ENCODE data around the gene EHD1. TPM values are rescaled to one million over a fixed set of nuclear protein-coding genes. Genes with fewer than 3 reads are reported as not detected.

The EHD1 gene
- total and polyA plus RNA-seq, 2 of the 4 experiments (the other 2 are of a cell fraction): 107 to 209 TPM

DNA sequence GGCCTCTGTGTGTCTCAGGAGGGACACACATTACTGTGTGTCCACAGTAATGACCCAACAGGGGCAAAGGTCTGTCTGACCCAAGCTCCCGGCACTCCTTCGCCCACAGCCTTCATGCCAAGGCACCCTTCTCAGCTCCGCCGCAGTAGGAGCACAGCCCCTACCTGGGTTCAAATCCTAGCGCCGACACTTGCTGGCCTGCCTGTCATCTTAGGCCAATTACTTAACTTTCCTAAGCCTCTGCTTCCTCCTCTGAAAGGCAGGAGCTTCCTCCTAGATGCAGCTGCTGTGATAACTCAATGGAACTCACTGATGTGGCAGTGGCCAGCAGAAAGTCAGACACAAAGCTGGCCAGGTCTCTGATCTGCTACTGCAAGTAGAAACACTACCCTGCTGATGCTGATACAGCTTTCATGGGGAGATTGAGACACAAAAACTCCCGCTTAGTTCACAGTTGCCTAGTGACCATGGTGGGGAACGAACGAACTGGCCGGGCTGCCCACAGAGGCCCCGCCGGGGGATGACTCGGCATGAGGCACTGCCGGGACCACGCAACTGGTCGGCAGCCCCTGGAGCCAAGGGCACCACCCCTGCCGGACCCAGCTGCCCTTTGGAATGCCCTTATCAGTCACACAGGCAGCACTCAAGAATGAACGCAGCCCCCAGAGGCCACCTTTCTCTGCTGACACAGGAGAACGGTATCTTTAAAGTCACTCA lies 8.1 kb downstream of the EHD1 start:
- no peak overlapping the region for H4K5ac ChIP-seq (ENCODE audit: low read depth, low read length)
- H3K27ac ChIP-seq (ENCODE audit: insufficient read depth, low read length): peak overlapping the region; percentile 67
- no TSS peak for BruUV-seq (replicated peaks)
- H3K9me3 ChIP-seq (ENCODE audit: control insufficient read depth, insufficient read depth, low read length): no peaks in the 10 kb centered on the region
- no peaks in the 10 kb centered on the region for H3K27me3 ChIP-seq (ENCODE audit: control insufficient read depth, insufficient read depth, low read length)
- H2BK5ac ChIP-seq (ENCODE audit: low read depth, low read length, poor library complexity, severe bottlenecking): peak overlapping the region; percentile 67
- H2BK120ac ChIP-seq (ENCODE audit: low read depth, low read length): peak overlapping the region; percentile 86
- peak overlapping the region; percentile 32; the same call in 1 of the 2 replicates for H2BK20ac ChIP-seq (ENCODE audit: low read depth, low read length)
- ChIA-PET CTCF (interaction anchor here (1.0 kb wide), 1 partner anchor 18 kb away, joined by 3 read pairs; no protein-coding TSS in a partner anchor), POLR2A (ENCODE audit: unreplicated experiment) (no interaction called here)
- peak overlapping the region; percentile 20 for H3K56ac ChIP-seq (ENCODE audit: extremely low read depth, insufficient read depth, low read length)
- peak overlapping the region; percentile 82 for H3K14ac ChIP-seq (replicated peaks; ENCODE audit: low read depth, low read length)
- in situ Hi-C loops (cut with MboI; ENCODE audit: low sequenced_read_pairs): no loop called here
- H3K79me1 ChIP-seq (ENCODE audit: low read depth in 1 of 2, low read length in 2 of 2): peaks cover 14 to 75% of the 10 kb centered on the region in 2 experiments; a peak in 3 of 4 replicates
- H3K4ac ChIP-seq (ENCODE audit: low read depth, low read length): peak overlapping the region; percentile 91
- peak overlapping the region; percentile 0 to 73; a peak in 2 of 4 replicates for H4K8ac ChIP-seq (ENCODE audit: low read depth in 2 of 2, low read length in 2 of 2)
- H3K4me1 ChIP-seq (ENCODE audit: control insufficient read depth, insufficient read depth, low read length): peaks cover 43% of the 10 kb centered on the region
- peak overlapping the region; percentile 7; the same call in 1 of the 2 replicates for H3K18ac ChIP-seq (ENCODE audit: low read depth, low read length)
- peak overlapping the region; percentile 94 for H2AK5ac ChIP-seq (ENCODE audit: low read depth, low read length)
- no peak overlapping the region for H3K9ac ChIP-seq (ENCODE audit: low read depth, low read length)
- peak overlapping the region; percentile 26 for H3K4me2 ChIP-seq (ENCODE audit: low read depth, low read length)
- H3K9me1 ChIP-seq (ENCODE audit: insufficient read depth, low read length): peaks cover 47% of the 10 kb centered on the region
- peak overlapping the region; percentile 94 for H3K23ac ChIP-seq (ENCODE audit: low read depth, low read length)
- dilution Hi-C loops (cut with HindIII; ENCODE audit: low sequenced_read_pairs, unreplicated experiment): no loop called here
- no peak overlapping the region for H3K4me3 ChIP-seq (ENCODE audit: insufficient read depth, low read depth, low read length)
- 26% methylated on average over 7 of the region's 19 CpGs; no CpG with 5 or more reads in 1 of the 2 experiments for WGBS, 2 experiments (ENCODE audit: extremely low coverage in 2 of 2, insufficient read length in 1 of 2)
- peaks cover 38% of the 10 kb centered on the region for H3K36me3 ChIP-seq (ENCODE audit: control insufficient read depth, insufficient read depth, low read length)
- H2AFZ ChIP-seq (replicated peaks; ENCODE audit: low read length, poor library complexity): peak overlapping the region; percentile 74
- intact Hi-C loops (cut with micrococcal nuclease): loop anchor here (1.0 kb wide), 1 partner anchor 8 kb away; the partner anchor contains the start of gene EHD1
- peak; percentile 40 for ATAC-seq (ENCODE audit: low read depth)
- TF ChIP-seq FOS (IDR thresholded peaks at IDR 0.05; ENCODE audit: low read depth, low read length): peak; percentile 58
- peak; percentile 16; the same call in 1 of the 2 replicates for TF ChIP-seq BHLHE40 (IDR thresholded peaks at IDR 0.05; ENCODE audit: low read depth, low read length)
- no peak for TF ChIP-seq CHD1 (IDR thresholded peaks at IDR 0.05; ENCODE audit: low read depth, low read length)
- TF ChIP-seq NFE2L2 (IDR thresholded peaks at IDR 0.05; ENCODE audit: low read depth, low read length): peak; percentile 87
- no peak for TF ChIP-seq RAD21 (IDR thresholded peaks at IDR 0.05; ENCODE audit: low read length)
- peak; percentile 27; the same call in 1 of the 2 replicates for TF ChIP-seq POLR2A (IDR thresholded peaks at IDR 0.05; ENCODE audit: low read depth, low read length)
- peak; percentile 30; the same call in 1 of the 2 replicates for TF ChIP-seq MAZ (IDR thresholded peaks at IDR 0.05; ENCODE audit: borderline replicate concordance, low read depth, low read length)
- no peak for TF ChIP-seq RFX5 (IDR thresholded peaks at IDR 0.05; ENCODE audit: low read depth, low read length)
- TF ChIP-seq CEBPB (IDR thresholded peaks at IDR 0.05; ENCODE audit: low read depth, low read length): peak; percentile 70
- TF ChIP-seq MXI1 (IDR thresholded peaks at IDR 0.05; ENCODE audit: borderline replicate concordance, low read depth, low read length): peak; percentile 29; the same call in 1 of the 2 replicates
- TF ChIP-seq SMC3 (IDR thresholded peaks at IDR 0.05; ENCODE audit: low read depth, low read length): no peak
- TF ChIP-seq MAFK (IDR thresholded peaks at IDR 0.05; ENCODE audit: low read depth, low read length): peak; percentile 55
- no peak for TF ChIP-seq RCOR1 (IDR thresholded peaks at IDR 0.05; ENCODE audit: insufficient replicate concordance, low read length)
- DNase-seq: peak; percentile 78
- H2AK9ac ChIP-seq (replicated peaks; ENCODE audit: low read depth, low read length, poor library complexity): peak overlapping the region; percentile 85
- peak overlapping the region; percentile 35 for H4K91ac ChIP-seq (ENCODE audit: insufficient read depth, low read depth, low read length)
- H2BK15ac ChIP-seq (ENCODE audit: low read depth, low read length): peak overlapping the region; percentile 27; the same call in 1 of the 3 replicates
- peaks cover 83% of the 10 kb centered on the region for H4K20me1 ChIP-seq (ENCODE audit: insufficient read depth, low read length)

All from IMR-90 (cell line).